HAP-1 (cell line): ENCODE results near the gene ALK.

ENCODE experiments used
- DNase-seq, 2 experiments: peaks; one replicate each; pipeline ENCODE4 v3.0.0-alpha.2; 2016 to 2020; ENCODE audit warnings: low spot score in 2 of 2
- H3K27me3 ChIP-seq: fragments of 250-450 bp; sonication (Bioruptor Pico); 2 replicates; pipeline ENCODE4 v1.5.1; 2020; ENCODE audit warnings: low read depth, mild to moderate bottlenecking, moderate library complexity
- H3K36me3 ChIP-seq: fragments of 250-450 bp; sonication (Bioruptor Pico); replicated peaks from 2 replicates; pipeline ENCODE4 v1.5.1; 2020; ENCODE audit warnings: mild to moderate bottlenecking
- H3K4me1 ChIP-seq: fragments of 250-450 bp; sonication (Bioruptor Pico); 2 replicates; pipeline ENCODE4 v1.5.1; 2020; ENCODE audit warnings: mild to moderate bottlenecking
- H3K4me3 ChIP-seq: fragments of 250-450 bp; sonication (Bioruptor Pico); 2 replicates; pipeline ENCODE4 v1.5.1; 2020; ENCODE audit warnings: mild to moderate bottlenecking, moderate library complexity
- H3K9me3 ChIP-seq: fragments of 250-450 bp; sonication (Bioruptor Pico); 2 replicates; pipeline ENCODE4 v1.5.1; 2020; ENCODE audit warnings: mild to moderate bottlenecking, moderate library complexity
- in situ Hi-C: fragments of 300-500 bp; cut with MboI; formaldehyde crosslinking; loops from 3 replicates; pipeline ENCODE4 v1.14.3; 2020; ENCODE audit warnings: low sequenced_read_pairs, inconsistent platforms, mixed read lengths

The ALK gene

GRCh38 chr2:29811378-29811777 is 110.0 kb downstream of the ALK start:
- peaks cover 2% of the 10 kb centered on the region; the same call in 1 of the 2 replicates for H3K27me3 ChIP-seq
- no peak overlapping the region for H3K4me3 ChIP-seq
- no peak for DNase-seq
- no peaks in the 10 kb centered on the region for H3K4me1 ChIP-seq
- no peaks in the 10 kb centered on the region for H3K9me3 ChIP-seq
- in situ Hi-C loops, result no loop called here
- no peaks in the 10 kb centered on the region for H3K36me3 ChIP-seq

GRCh38 chr2:29810956-29811355 is 110.4 kb downstream of the ALK start:
- Histone ChIP-seq H3K9me3 (no peaks in the 10 kb centered on the region), H3K27me3 (peaks cover 2% of the 10 kb centered on the region; the same call in 1 of the 2 replicates), H3K4me3 (no peak overlapping the region), H3K36me3 (no peaks in the 10 kb centered on the region), H3K4me1 (no peaks in the 10 kb centered on the region)
- in situ Hi-C loops, result no loop called here
- no peak for DNase-seq

- Histone ChIP-seq H3K36me3 (no peaks in the 10 kb centered on the region), H3K4me3 (no peak overlapping the region), H3K4me1 (no peaks in the 10 kb centered on the region), H3K27me3 (no peaks in the 10 kb centered on the region), H3K9me3 (no peaks in the 10 kb centered on the region)
- in situ Hi-C loops, result no loop called here
- no peak for DNase-seq
Measured at GRCh38 chr2:29808321-29808720, 113.1 kb downstream of the ALK start.

GRCh38 chr2:29807082-29807481 is 114.3 kb downstream of the ALK start:
- no peak overlapping the region for H3K4me3 ChIP-seq
- no peaks in the 10 kb centered on the region for H3K4me1 ChIP-seq
- in situ Hi-C loops, result no loop called here
- H3K9me3 ChIP-seq, result no peaks in the 10 kb centered on the region
- H3K27me3 ChIP-seq, result no peaks in the 10 kb centered on the region
- H3K36me3 ChIP-seq, result no peaks in the 10 kb centered on the region
- DNase-seq, result no peak

- DNase-seq, result no peak
- H3K4me3 ChIP-seq, result no peak overlapping the region
- H3K4me1 ChIP-seq, result no peaks in the 10 kb centered on the region
- no peaks in the 10 kb centered on the region for H3K36me3 ChIP-seq
- H3K9me3 ChIP-seq, result no peaks in the 10 kb centered on the region
- no peaks in the 10 kb centered on the region for H3K27me3 ChIP-seq
- in situ Hi-C loops, result no loop called here
Measured at GRCh38 chr2:29806461-29806860, 114.9 kb downstream of the ALK start.

- H3K27me3 ChIP-seq, result no peaks in the 10 kb centered on the region
- no peaks in the 10 kb centered on the region for H3K4me1 ChIP-seq
- in situ Hi-C loops, result no loop called here
- no peak for DNase-seq
- no peak overlapping the region for H3K4me3 ChIP-seq
- H3K36me3 ChIP-seq, result no peaks in the 10 kb centered on the region
- H3K9me3 ChIP-seq, result no peaks in the 10 kb centered on the region
Measured at GRCh38 chr2:29804671-29805070, 116.7 kb downstream of the ALK start.

GRCh38 chr2:29803537-29803936 is 117.8 kb downstream of the ALK start:
- no peaks in the 10 kb centered on the region for H3K4me1 ChIP-seq
- H3K27me3 ChIP-seq, result no peaks in the 10 kb centered on the region
- DNase-seq, result no peak
- H3K36me3 ChIP-seq, result no peaks in the 10 kb centered on the region
- in situ Hi-C loops, result no loop called here
- no peaks in the 10 kb centered on the region for H3K9me3 ChIP-seq
- H3K4me3 ChIP-seq, result no peak overlapping the region

- Histone ChIP-seq H3K4me1 (no peaks in the 10 kb centered on the region), H3K27me3 (no peaks in the 10 kb centered on the region), H3K36me3 (no peaks in the 10 kb centered on the region), H3K4me3 (no peak overlapping the region), H3K9me3 (no peaks in the 10 kb centered on the region)
- in situ Hi-C loops, result no loop called here
- no peak for DNase-seq
Measured at GRCh38 chr2:29802986-29803385, 118.4 kb downstream of the ALK start.

- DNase-seq, result no peak
- Histone ChIP-seq H3K4me1 (no peaks in the 10 kb centered on the region), H3K9me3 (no peaks in the 10 kb centered on the region), H3K4me3 (no peak overlapping the region), H3K27me3 (no peaks in the 10 kb centered on the region), H3K36me3 (no peaks in the 10 kb centered on the region)
- in situ Hi-C loops, result no loop called here
Measured at GRCh38 chr2:29799628-29800027, 121.8 kb downstream of the ALK start.

- H3K9me3 ChIP-seq, result no peaks in the 10 kb centered on the region
- H3K4me1 ChIP-seq, result no peaks in the 10 kb centered on the region
- no peak for DNase-seq
- in situ Hi-C loops, result no loop called here
- no peak overlapping the region for H3K4me3 ChIP-seq
- H3K36me3 ChIP-seq, result no peaks in the 10 kb centered on the region
- H3K27me3 ChIP-seq, result no peaks in the 10 kb centered on the region
Measured at GRCh38 chr2:29797916-29798315, 123.5 kb downstream of the ALK start.

- no peak for DNase-seq
- H3K36me3 ChIP-seq, result no peaks in the 10 kb centered on the region
- H3K27me3 ChIP-seq, result no peaks in the 10 kb centered on the region
- no peaks in the 10 kb centered on the region for H3K4me1 ChIP-seq
- in situ Hi-C loops, result no loop called here
- H3K4me3 ChIP-seq, result no peak overlapping the region
- no peaks in the 10 kb centered on the region for H3K9me3 ChIP-seq
Measured at GRCh38 chr2:29796446-29796845, 124.9 kb downstream of the ALK start.

GRCh38 chr2:29789911-29790485 is 131.4 kb downstream of the ALK start:
- in situ Hi-C loops, result no loop called here
- Histone ChIP-seq H3K27me3 (no peaks in the 10 kb centered on the region), H3K4me3 (no peak overlapping the region), H3K36me3 (no peaks in the 10 kb centered on the region), H3K9me3 (no peaks in the 10 kb centered on the region), H3K4me1 (no peaks in the 10 kb centered on the region)
- DNase-seq, result no peak

GRCh38 chr2:29787473-29788465 is 133.6 kb downstream of the ALK start:
- in situ Hi-C loops, result no loop called here
- H3K36me3 ChIP-seq, result no peaks in the 10 kb centered on the region
- no peaks in the 10 kb centered on the region for H3K27me3 ChIP-seq
- no peaks in the 10 kb centered on the region for H3K4me1 ChIP-seq
- H3K9me3 ChIP-seq, result no peaks in the 10 kb centered on the region
- DNase-seq, result no peak
- no peak overlapping the region for H3K4me3 ChIP-seq

- no peaks in the 10 kb centered on the region for H3K27me3 ChIP-seq
- DNase-seq, result no peak
- no peaks in the 10 kb centered on the region for H3K36me3 ChIP-seq
- no peaks in the 10 kb centered on the region for H3K9me3 ChIP-seq
- no peaks in the 10 kb centered on the region for H3K4me1 ChIP-seq
- no peak overlapping the region for H3K4me3 ChIP-seq
- in situ Hi-C loops, result no loop called here
Measured at GRCh38 chr2:29786361-29786760, 135.0 kb downstream of the ALK start.
